Panc1 (cell line): ENCODE results near the gene FCF1.

ENCODE experiments used
- CTCF ChIP-seq: fragments of 450-650 bp; IDR thresholded peaks from 2 replicates; pipeline ENCODE4 v1.5.1; 2017; ENCODE audit warnings: mild to moderate bottlenecking
- SIN3A ChIP-seq: IDR thresholded peaks from 2 replicates; pipeline ENCODE4 v1.6.1; 2012; ENCODE audit warnings: low read depth, mild to moderate bottlenecking, low read length, moderate library complexity, borderline replicate concordance; ENCODE audit not compliant: insufficient read depth

- no peak for TF ChIP-seq CTCF
- no peak for TF ChIP-seq SIN3A
These were observed 43.7 kb upstream of the FCF1 start for GRCh38 chr14:74669256-74669655.
